Astrocyte (in vitro differentiated cells and primary cell): ENCODE data around the gene TMEM141. TPM values are rescaled to one million over a fixed set of nuclear protein-coding genes. Genes with fewer than 3 reads are reported as not detected.
"Not testable (repeated sequence)": the region's sequence is repeated elsewhere in the genome, so short reads cannot be mapped to it uniquely, and the experiment has no call there.

Experiments used
- DNase-seq: peaks from one replicate; pipeline ENCODE4 v3.0.0-alpha.2; 2010; ENCODE audit warnings: low read depth
- FAIRE-seq: peaks from 2 replicates; lab custom pipeline; 2011; peaks lifted over from hg19 to GRCh38; lab: Jason Lieb, UNC
- H2AFZ ChIP-seq: 2 replicates; pipeline ENCODE4 v1.6.0; 2012; ENCODE audit warnings: low read depth, low read length, inconsistent platforms
- H3K27ac ChIP-seq: 2 replicates; pipeline ENCODE4 v1.5.1; 2011; ENCODE audit warnings: low read depth, low read length, inconsistent platforms
- H3K27me3 ChIP-seq: 2 replicates; pipeline ENCODE4 v1.6.0; 2011; ENCODE audit warnings: low read length, inconsistent platforms; ENCODE audit not compliant: insufficient read depth
- H3K36me3 ChIP-seq: 2 replicates; pipeline ENCODE4 v1.5.1; 2011; ENCODE audit warnings: low read length, inconsistent platforms; ENCODE audit not compliant: insufficient read depth
- H3K4me1 ChIP-seq: 2 replicates; pipeline ENCODE4 v1.5.1; 2011; ENCODE audit warnings: low read length, inconsistent platforms; ENCODE audit not compliant: insufficient read depth
- H3K4me2 ChIP-seq: 2 replicates; pipeline ENCODE4 v1.6.0; 2012; ENCODE audit warnings: low read length, inconsistent platforms
- H3K4me3 ChIP-seq: 2 replicates; pipeline ENCODE4 v1.5.1; 2011; ENCODE audit warnings: low read depth, mild to moderate bottlenecking, low read length, inconsistent platforms; ENCODE audit not compliant: insufficient read depth
- H3K79me2 ChIP-seq: 2 replicates; pipeline ENCODE4 v1.6.0; 2012; ENCODE audit warnings: mild to moderate bottlenecking, low read length, inconsistent platforms; ENCODE audit not compliant: insufficient read depth
- H3K9ac ChIP-seq: 2 replicates; pipeline ENCODE4 v1.6.0; 2012; ENCODE audit warnings: mild to moderate bottlenecking, low read length, inconsistent platforms
- H3K9me3 ChIP-seq: 2 replicates; pipeline ENCODE4 v1.5.1; 2012; ENCODE audit warnings: low read depth, mild to moderate bottlenecking, low read length, inconsistent platforms; ENCODE audit not compliant: insufficient read depth
- H4K20me1 ChIP-seq: 2 replicates; pipeline ENCODE4 v1.6.0; 2012; ENCODE audit warnings: low read length, inconsistent platforms; ENCODE audit not compliant: insufficient read depth
- H3K27ac Mint-ChIP-seq: one replicate; pipeline ENCODE4 v1.8.0; 2021; ENCODE audit warnings: mild to moderate bottlenecking, mixed read lengths; ENCODE audit not compliant: unreplicated experiment
- H3K27me3 Mint-ChIP-seq: one replicate; pipeline ENCODE4 v1.8.0; 2021; ENCODE audit warnings: low read depth, mixed read lengths; ENCODE audit not compliant: unreplicated experiment
- H3K36me3 Mint-ChIP-seq: one replicate; pipeline ENCODE4 v1.8.0; 2021; ENCODE audit warnings: low read depth, mixed read lengths; ENCODE audit not compliant: unreplicated experiment
- H3K4me1 Mint-ChIP-seq: one replicate; pipeline ENCODE4 v1.8.0; 2021; ENCODE audit warnings: low read depth, mixed read lengths; ENCODE audit not compliant: unreplicated experiment
- H3K4me3 Mint-ChIP-seq: one replicate; pipeline ENCODE4 v1.8.0; 2021; ENCODE audit warnings: mild to moderate bottlenecking, moderate library complexity, mixed read lengths; ENCODE audit not compliant: unreplicated experiment
- H3K9me3 Mint-ChIP-seq: one replicate; pipeline ENCODE4 v1.8.0; 2021; ENCODE audit warnings: mild to moderate bottlenecking, mixed read lengths; ENCODE audit not compliant: unreplicated experiment
- EZH2 ChIP-seq: IDR thresholded peaks from 2 replicates; pipeline ENCODE4 v1.6.1; 2012; ENCODE audit warnings: mild to moderate bottlenecking, low read length, inconsistent platforms; ENCODE audit not compliant: insufficient read depth
- total RNA-seq: library from RNA; stranded (reverse); gene quantifications from 2 replicates; pipeline ENCODE4 v1.2.1, GENCODE V29; 2021
- TF ChIP-seq, protein P1 (sequence below): IDR thresholded peaks from 2 replicates; pipeline ENCODE4 v1.5.1; 2011; ENCODE audit warnings: low read depth, mild to moderate bottlenecking, inconsistent platforms, low read length, moderate library complexity; ENCODE audit not compliant: insufficient read depth

TMEM141 gene
- total RNA-seq, 1 donor from 2014 or later, result 40.8 TPM

DNA sequence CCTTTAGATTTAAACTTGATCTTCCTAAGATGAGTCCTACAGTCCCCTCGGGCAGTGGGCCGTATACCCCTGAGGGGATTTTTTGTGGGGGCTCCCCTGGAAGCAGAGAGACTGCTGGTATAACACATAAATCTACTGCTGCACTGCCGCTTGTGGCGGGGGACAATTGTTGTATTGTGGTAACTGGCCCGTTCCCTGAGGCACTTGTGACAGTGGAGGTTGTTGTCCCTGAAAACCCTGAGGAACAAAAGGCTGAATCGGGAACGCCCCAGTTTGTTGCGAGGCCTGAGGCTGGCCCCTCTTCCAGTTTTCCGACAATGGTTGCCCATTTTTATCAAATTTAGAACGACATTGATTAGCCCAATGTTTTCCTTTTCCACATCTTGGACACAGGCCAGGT lies 4.7 kb upstream of the TMEM141 start:
- Mint-ChIP-seq H3K27ac (no peak overlapping the region), H3K27me3 (peaks cover 8% of the 10 kb centered on the region), H3K36me3 (no peaks in the 10 kb centered on the region), H3K4me1 (no peaks in the 10 kb centered on the region), H3K4me3 (no peak overlapping the region), H3K9me3 (no peaks in the 10 kb centered on the region)
- Histone ChIP-seq H3K27ac (no peak overlapping the region), H3K27me3 (peaks cover 6% of the 10 kb centered on the region), H3K4me2 (no peak overlapping the region), H4K20me1 (no peaks in the 10 kb centered on the region), H2AFZ (no peak overlapping the region), H3K79me2 (peaks cover under 1% of the 10 kb centered on the region), H3K4me1 (peaks cover 3% of the 10 kb centered on the region), H3K36me3 (no peaks in the 10 kb centered on the region), H3K9me3 (no peaks in the 10 kb centered on the region), H3K9ac (no peak overlapping the region), H3K4me3 (no peak overlapping the region)
- FAIRE-seq (no peak), DNase-seq (no peak)
- no peak for TF ChIP-seq EZH2
- TF ChIP-seq, protein P1, sequence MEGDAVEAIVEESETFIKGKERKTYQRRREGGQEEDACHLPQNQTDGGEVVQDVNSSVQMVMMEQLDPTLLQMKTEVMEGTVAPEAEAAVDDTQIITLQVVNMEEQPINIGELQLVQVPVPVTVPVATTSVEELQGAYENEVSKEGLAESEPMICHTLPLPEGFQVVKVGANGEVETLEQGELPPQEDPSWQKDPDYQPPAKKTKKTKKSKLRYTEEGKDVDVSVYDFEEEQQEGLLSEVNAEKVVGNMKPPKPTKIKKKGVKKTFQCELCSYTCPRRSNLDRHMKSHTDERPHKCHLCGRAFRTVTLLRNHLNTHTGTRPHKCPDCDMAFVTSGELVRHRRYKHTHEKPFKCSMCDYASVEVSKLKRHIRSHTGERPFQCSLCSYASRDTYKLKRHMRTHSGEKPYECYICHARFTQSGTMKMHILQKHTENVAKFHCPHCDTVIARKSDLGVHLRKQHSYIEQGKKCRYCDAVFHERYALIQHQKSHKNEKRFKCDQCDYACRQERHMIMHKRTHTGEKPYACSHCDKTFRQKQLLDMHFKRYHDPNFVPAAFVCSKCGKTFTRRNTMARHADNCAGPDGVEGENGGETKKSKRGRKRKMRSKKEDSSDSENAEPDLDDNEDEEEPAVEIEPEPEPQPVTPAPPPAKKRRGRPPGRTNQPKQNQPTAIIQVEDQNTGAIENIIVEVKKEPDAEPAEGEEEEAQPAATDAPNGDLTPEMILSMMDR, result no peak

- not testable (repeated sequence) for H3K36me3 ChIP-seq, H3K27ac ChIP-seq, H3K9me3 ChIP-seq, H3K36me3 Mint-ChIP-seq, H3K9me3 Mint-ChIP-seq, H3K4me2 ChIP-seq, DNase-seq, H3K4me1 Mint-ChIP-seq, H3K79me2 ChIP-seq, H4K20me1 ChIP-seq, H3K4me3 Mint-ChIP-seq, H3K27ac Mint-ChIP-seq, H3K9ac ChIP-seq, H3K27me3 ChIP-seq, H3K4me1 ChIP-seq, H3K27me3 Mint-ChIP-seq, H2AFZ ChIP-seq, FAIRE-seq, H3K4me3 ChIP-seq
Observed at GRCh38 chr9:136786983-136787382, 4.2 kb upstream of the TMEM141 start.

- peaks cover 12% of the 10 kb centered on the region for H4K20me1 ChIP-seq
- no peak overlapping the region for H2AFZ ChIP-seq
- TF ChIP-seq EZH2, result no peak
- TF ChIP-seq, protein P1, result peak; percentile 74
- no peak overlapping the region for H3K9ac ChIP-seq
- no peaks in the 10 kb centered on the region for H3K36me3 ChIP-seq
- no peak for FAIRE-seq
- H3K27ac ChIP-seq, result no peak overlapping the region
- Mint-ChIP-seq H3K27me3 (peaks cover 1% of the 10 kb centered on the region), H3K4me3 (peak overlapping the region; percentile 50), H3K36me3 (peaks cover 2% of the 10 kb centered on the region), H3K9me3 (no peaks in the 10 kb centered on the region), H3K27ac (no peak overlapping the region), H3K4me1 (no peaks in the 10 kb centered on the region)
- H3K4me2 ChIP-seq, result peak overlapping the region; percentile 58
- H3K79me2 ChIP-seq, result peaks cover 9% of the 10 kb centered on the region
- peaks cover 6% of the 10 kb centered on the region for H3K27me3 ChIP-seq
- H3K4me3 ChIP-seq, result no peak overlapping the region
- H3K9me3 ChIP-seq, result no peaks in the 10 kb centered on the region
- DNase-seq, result no peak
- peaks cover 13% of the 10 kb centered on the region for H3K4me1 ChIP-seq
Observed at GRCh38 chr9:136787690-136788400, 3.3 kb upstream of the TMEM141 start.

GRCh38 chr9:136788644-136789522 lies 2.3 kb upstream of the TMEM141 start:
- not testable (repeated sequence) for H3K4me3 Mint-ChIP-seq, H2AFZ ChIP-seq, H3K79me2 ChIP-seq, H3K4me1 Mint-ChIP-seq, H3K36me3 Mint-ChIP-seq, H3K27me3 ChIP-seq, H3K4me2 ChIP-seq, H3K4me3 ChIP-seq, H3K27ac ChIP-seq, H3K36me3 ChIP-seq, H3K27ac Mint-ChIP-seq, FAIRE-seq, H3K9me3 ChIP-seq, H3K27me3 Mint-ChIP-seq, H3K9ac ChIP-seq, H3K9me3 Mint-ChIP-seq, DNase-seq
- Histone ChIP-seq H4K20me1 (peaks cover 17% of the 10 kb centered on the region), H3K4me1 (peaks cover 13% of the 10 kb centered on the region)
